Measurements from ENCODE around the gene TRIM32. TPM values are rescaled to one million over a fixed set of nuclear protein-coding genes. Genes with fewer than 3 reads are reported as not detected.

The TRIM32 gene
- total RNA-seq, 1 donor from 2014 or later, result 14.4 TPM

DNA sequence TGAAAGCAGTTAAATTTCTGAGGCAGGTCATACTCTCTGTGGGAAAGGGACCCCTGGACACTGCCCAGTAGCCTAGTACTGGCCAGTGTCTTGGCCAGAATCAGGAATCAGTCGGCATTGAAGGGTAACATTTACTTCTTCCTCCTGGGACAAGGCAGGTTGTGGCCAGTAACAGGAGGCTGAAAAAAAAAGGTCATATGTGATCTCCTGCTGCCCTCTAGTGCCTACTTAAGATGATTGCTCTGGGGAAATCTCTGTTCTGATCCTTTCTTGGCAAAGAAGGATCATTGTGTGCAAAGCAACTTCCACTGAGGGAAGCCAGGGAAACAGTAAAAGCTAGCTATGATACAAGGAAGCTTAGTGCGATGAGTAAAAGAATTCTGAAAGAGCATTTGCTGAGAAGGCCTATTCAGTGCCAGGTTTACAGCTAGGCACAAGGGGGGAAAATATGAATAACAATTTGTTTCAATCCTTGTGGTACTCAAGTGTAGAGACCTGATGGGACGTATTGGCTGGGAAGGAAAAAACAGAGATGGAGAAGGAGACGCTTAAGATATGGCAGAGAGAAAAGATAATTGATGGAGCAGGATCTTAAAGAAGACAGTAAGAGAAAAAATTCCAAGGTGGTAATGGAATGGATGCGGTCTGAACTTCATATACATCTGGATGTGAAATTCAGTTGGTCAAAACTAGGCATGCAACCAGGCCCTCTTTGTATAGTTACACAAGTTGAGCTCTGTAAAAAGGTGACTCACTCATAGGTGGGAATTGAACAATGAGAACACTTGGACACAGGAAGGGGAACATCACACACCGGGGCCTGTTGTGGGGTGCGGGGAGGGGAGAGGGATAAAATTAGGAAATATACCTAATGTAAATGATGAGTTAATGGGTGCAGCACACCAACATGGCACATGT lies 25.8 kb upstream of the TRIM32 start:
- Mint-ChIP-seq H3K27ac (no peak overlapping the region), H3K27me3 (no peaks in the 10 kb centered on the region), H3K9me3 (no peaks in the 10 kb centered on the region), H3K36me3 (ENCODE audit: low read depth) (no peaks in the 10 kb centered on the region), H3K4me1 (no peaks in the 10 kb centered on the region), H3K4me3 (no peak overlapping the region)
- intact Hi-C loops (cut with micrococcal nuclease), result loop anchor here (5.0 to 10.0 kb wide), 3 partner anchors 74 to 1069 kb away; partner anchors contain the start of gene PAPPA
- peak; percentile 68 for DNase-seq

DNA sequence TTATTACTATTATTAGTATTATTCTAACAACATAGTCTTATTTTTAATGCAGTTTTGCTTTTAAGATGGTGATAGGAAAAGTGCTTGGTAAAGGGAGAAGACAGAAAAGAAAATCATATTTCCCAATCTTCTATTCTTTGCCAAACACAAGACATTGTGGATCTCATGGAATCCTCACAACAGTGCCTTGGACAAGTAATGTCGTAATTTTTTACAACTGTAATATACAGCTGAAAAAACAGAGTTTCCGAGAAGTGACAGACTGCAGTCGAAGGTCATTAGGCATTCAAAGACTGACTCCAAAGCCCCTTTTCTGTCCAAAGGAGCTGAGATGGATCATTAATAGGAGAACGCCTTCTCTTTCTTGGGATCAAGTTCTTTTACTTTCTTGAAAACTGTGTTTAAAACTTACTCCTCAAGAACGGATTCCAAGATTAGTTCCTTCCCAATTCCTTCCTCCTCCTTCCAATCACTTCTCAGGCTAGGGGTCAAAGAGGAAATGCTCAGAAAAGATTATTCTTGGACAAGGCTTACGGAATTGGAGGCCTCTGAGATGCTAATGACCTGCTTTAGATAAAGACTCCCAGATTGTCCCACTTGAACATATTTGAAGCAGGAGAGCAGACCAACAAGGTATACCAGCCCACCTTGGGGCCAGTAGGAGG lies 24.3 kb upstream of the TRIM32 start:
- Mint-ChIP-seq H3K4me1 (no peaks in the 10 kb centered on the region), H3K9me3 (no peaks in the 10 kb centered on the region), H3K27me3 (no peaks in the 10 kb centered on the region), H3K27ac (no peak overlapping the region), H3K36me3 (ENCODE audit: low read depth) (no peaks in the 10 kb centered on the region), H3K4me3 (no peak overlapping the region)
- no peak for DNase-seq
- intact Hi-C loops (cut with micrococcal nuclease), result loop anchor here (5.0 to 10.0 kb wide), 3 partner anchors 75 to 1070 kb away; partner anchors contain the start of gene PAPPA

DNA sequence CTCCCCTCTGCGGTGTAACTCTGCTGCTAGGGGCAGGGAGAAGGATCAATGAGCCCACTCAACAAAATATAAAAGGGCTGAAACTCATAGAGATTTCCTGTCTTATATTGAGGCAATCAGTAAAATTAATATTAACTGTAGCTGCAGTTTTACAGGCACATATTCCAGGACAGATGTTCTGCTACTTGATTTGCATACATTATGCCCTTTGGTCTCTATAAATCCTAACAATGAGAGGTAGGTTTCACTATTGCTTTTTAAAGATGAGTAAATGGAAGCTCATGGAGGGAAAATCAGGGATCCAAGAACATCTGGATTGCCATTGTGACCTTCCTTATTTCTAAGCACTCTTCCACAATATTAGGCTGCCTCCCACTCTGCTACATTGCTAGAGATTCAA lies 23.5 kb upstream of the TRIM32 start:
- H3K4me3 Mint-ChIP-seq, result no peak overlapping the region
- H3K9me3 Mint-ChIP-seq, result peaks cover 2% of the 10 kb centered on the region
- H3K27me3 Mint-ChIP-seq, result no peaks in the 10 kb centered on the region
- H3K36me3 Mint-ChIP-seq (ENCODE audit: low read depth), result no peaks in the 10 kb centered on the region
- no peak overlapping the region for H3K27ac Mint-ChIP-seq
- no peak for DNase-seq
- no peaks in the 10 kb centered on the region for H3K4me1 Mint-ChIP-seq
- intact Hi-C loops (cut with micrococcal nuclease), result loop anchor here (5.0 to 10.0 kb wide), 3 partner anchors 76 to 1071 kb away; partner anchors contain the start of gene PAPPA

DNA sequence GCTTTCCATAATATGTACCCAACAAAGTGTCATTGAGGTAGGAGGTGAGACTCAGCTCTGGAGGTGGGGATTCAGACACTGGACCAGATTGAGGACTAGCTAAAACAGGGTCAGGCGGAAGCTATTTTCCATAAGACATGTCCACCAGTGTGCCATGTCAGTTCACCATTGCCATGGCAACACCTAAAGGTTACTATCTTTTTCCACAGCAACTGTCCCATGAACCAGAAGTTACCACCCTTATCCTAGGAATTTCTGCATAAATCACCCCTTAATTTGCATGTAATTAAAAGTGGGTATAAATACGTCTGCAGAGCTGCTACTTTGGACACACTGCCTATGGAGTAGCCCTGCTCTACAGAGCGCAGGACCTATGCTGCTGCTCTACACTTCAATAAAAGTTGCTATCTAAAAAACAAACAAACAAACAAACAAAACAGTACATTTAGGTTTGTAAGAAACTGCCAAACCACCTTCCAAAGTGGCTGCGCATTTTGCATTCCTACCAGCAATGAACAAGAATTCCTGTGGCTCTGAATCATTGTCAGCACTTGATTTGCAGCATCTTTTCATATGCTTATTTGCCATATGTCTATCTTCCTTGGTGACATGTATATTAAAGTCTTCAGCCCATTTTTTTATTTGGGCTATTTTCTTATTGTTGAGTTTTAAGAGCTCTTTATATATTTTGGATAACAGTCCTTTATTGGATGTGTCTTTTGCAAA lies 18.0 kb upstream of the TRIM32 start:
- intact Hi-C loops (cut with micrococcal nuclease), result loop anchor here (10.0 kb wide), 1 partner anchor 514 kb away; the partner anchor contains the start of gene PAPPA
- H3K27ac Mint-ChIP-seq, result no peak overlapping the region
- H3K4me1 Mint-ChIP-seq, result no peaks in the 10 kb centered on the region
- H3K9me3 Mint-ChIP-seq, result peaks cover 13% of the 10 kb centered on the region
- H3K36me3 Mint-ChIP-seq (ENCODE audit: low read depth), result no peaks in the 10 kb centered on the region
- no peak overlapping the region for H3K4me3 Mint-ChIP-seq
- no peaks in the 10 kb centered on the region for H3K27me3 Mint-ChIP-seq
- DNase-seq, result no peak

- H3K4me1 Mint-ChIP-seq, result no peaks in the 10 kb centered on the region
- no peaks in the 10 kb centered on the region for H3K36me3 Mint-ChIP-seq (ENCODE audit: low read depth)
- H3K27ac Mint-ChIP-seq, result no peak overlapping the region
- intact Hi-C loops (cut with micrococcal nuclease), result no loop called here
- H3K27me3 Mint-ChIP-seq, result no peaks in the 10 kb centered on the region
- H3K9me3 Mint-ChIP-seq, result peaks cover 13% of the 10 kb centered on the region
- no peak for DNase-seq
- H3K4me3 Mint-ChIP-seq, result no peak overlapping the region
These were observed 15.5 kb upstream of the TRIM32 start for GRCh38 chr9:116671605-116672004.

DNA sequence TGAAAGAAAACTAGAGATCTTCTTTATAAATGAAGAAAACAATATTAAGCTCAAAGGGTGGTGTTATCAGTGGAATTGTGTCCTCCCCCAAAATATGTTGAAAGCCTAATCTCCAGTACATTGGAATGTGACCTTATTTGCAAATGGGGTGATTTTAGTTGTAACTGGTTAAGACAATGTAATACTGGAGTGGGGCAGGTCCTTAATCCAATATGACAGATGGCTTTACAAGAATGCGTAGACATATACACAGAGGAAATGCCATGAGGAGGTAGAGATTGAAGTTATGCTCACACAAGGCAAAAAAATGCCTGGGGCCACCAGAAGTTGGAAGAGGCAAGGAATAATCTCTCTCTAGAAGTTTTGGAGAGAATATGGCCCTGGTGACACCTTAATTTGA lies 13.7 kb upstream of the TRIM32 start:
- H3K9me3 Mint-ChIP-seq, result peaks cover 13% of the 10 kb centered on the region
- DNase-seq, result no peak
- intact Hi-C loops (cut with micrococcal nuclease), result no loop called here
- no peak overlapping the region for H3K27ac Mint-ChIP-seq
- no peaks in the 10 kb centered on the region for H3K36me3 Mint-ChIP-seq (ENCODE audit: low read depth)
- peaks cover 2% of the 10 kb centered on the region for H3K27me3 Mint-ChIP-seq
- no peak overlapping the region for H3K4me3 Mint-ChIP-seq
- H3K4me1 Mint-ChIP-seq, result no peaks in the 10 kb centered on the region

- no peak for DNase-seq
- H3K27ac Mint-ChIP-seq, result no peak overlapping the region
- intact Hi-C loops (cut with micrococcal nuclease), result no loop called here
- H3K4me3 Mint-ChIP-seq, result no peak overlapping the region
- H3K4me1 Mint-ChIP-seq, result no peaks in the 10 kb centered on the region
- peaks cover 2% of the 10 kb centered on the region for H3K27me3 Mint-ChIP-seq
- no peaks in the 10 kb centered on the region for H3K36me3 Mint-ChIP-seq (ENCODE audit: low read depth)
- H3K9me3 Mint-ChIP-seq, result peaks cover 8% of the 10 kb centered on the region
These were observed 12.7 kb upstream of the TRIM32 start for GRCh38 chr9:116674210-116674980.

GRCh38 chr9:116683535-116683934 lies 3.6 kb upstream of the TRIM32 start:
- Mint-ChIP-seq H3K9me3 (no peaks in the 10 kb centered on the region), H3K36me3 (ENCODE audit: low read depth) (no peaks in the 10 kb centered on the region), H3K27me3 (no peaks in the 10 kb centered on the region), H3K4me1 (peaks cover 24% of the 10 kb centered on the region), H3K27ac (no peak overlapping the region), H3K4me3 (no peak overlapping the region)
- intact Hi-C loops (cut with micrococcal nuclease), result no loop called here
- DNase-seq, result no peak

DNA sequence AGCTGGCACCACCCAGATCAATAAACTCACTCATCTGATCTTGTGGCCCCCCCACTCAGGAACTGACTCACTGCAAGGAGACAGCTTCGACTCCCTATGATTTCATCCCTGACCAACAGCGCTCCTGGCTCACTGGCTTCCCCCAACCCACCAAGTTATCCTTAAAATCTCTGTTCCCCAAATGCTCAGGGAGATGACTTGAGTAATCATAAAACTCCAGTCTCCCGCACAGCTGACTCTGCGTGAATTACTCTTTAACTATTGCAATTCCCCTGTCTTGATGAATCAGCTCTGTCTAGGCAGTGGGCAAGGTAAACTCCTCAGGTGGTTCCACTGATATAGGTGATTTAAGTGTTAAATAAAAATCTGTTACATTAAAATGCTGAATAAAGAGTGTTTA lies 1.9 kb upstream of the TRIM32 start:
- no peak overlapping the region for H3K4me3 Mint-ChIP-seq
- no peaks in the 10 kb centered on the region for H3K36me3 Mint-ChIP-seq (ENCODE audit: low read depth)
- peaks cover 35% of the 10 kb centered on the region for H3K4me1 Mint-ChIP-seq
- peak; percentile 45 for DNase-seq
- no peaks in the 10 kb centered on the region for H3K27me3 Mint-ChIP-seq
- no peak overlapping the region for H3K27ac Mint-ChIP-seq
- no peaks in the 10 kb centered on the region for H3K9me3 Mint-ChIP-seq
- intact Hi-C loops (cut with micrococcal nuclease), result no loop called here

DNA sequence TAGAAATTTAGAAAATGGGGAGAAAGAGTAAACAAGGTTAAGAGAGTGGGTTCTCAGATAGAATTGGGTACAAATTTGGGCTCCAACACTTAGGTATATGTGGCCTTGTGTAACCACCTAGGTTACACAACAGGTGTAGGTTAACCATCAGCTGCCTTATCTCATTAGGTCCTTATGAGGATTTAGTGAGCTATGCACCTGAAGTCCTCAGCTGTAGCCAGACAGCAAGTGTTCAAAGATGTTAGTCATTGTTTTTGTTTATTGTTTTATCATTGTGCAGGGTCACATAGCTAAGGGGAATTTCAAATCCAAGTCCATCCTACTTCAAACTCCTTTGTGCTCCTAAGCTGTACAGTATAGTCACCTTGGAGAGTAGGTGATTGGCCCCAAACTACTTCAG lies 970 bp upstream of the TRIM32 start:
- H3K36me3 Mint-ChIP-seq (ENCODE audit: low read depth), result no peaks in the 10 kb centered on the region
- no peaks in the 10 kb centered on the region for H3K9me3 Mint-ChIP-seq
- no peak for DNase-seq
- intact Hi-C loops (cut with micrococcal nuclease), result no loop called here
- H3K27me3 Mint-ChIP-seq, result no peaks in the 10 kb centered on the region
- H3K27ac Mint-ChIP-seq, result peak overlapping the region; percentile 77
- peaks cover 41% of the 10 kb centered on the region for H3K4me1 Mint-ChIP-seq
- peak overlapping the region; percentile 92 for H3K4me3 Mint-ChIP-seq

GRCh38 chr9:116686693-116687073 lies 422 bp upstream of the TRIM32 start:
- H3K4me3 Mint-ChIP-seq, result peak overlapping the region; percentile 92
- DNase-seq, result no peak
- no peaks in the 10 kb centered on the region for H3K9me3 Mint-ChIP-seq

DNA sequence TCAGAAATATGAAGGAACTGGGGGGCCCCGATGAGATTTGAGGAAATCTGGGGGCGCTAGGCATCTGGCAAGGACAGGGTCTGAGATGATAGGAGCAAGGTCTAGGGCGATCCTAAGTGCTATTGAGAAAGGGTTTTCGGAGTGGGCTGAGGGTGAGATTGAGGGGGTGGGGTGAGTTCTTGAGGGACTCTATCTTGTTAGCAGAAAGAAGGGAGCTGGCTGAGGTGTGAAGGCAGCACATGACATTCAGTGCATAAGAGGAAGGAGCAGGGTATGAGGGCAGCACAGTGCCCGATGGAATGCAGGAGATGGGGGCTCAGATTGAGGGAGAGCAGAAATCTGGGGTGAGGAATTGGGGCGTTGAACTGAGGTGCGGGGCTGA lies 640 bp downstream of the TRIM32 start:
- peak overlapping the region; percentile 92 for H3K4me3 Mint-ChIP-seq
- DNase-seq, result no peak
- no peaks in the 10 kb centered on the region for H3K27me3 Mint-ChIP-seq
- H3K9me3 Mint-ChIP-seq, result no peaks in the 10 kb centered on the region
- intact Hi-C loops (cut with micrococcal nuclease), result no loop called here
- H3K4me1 Mint-ChIP-seq, result peaks cover 46% of the 10 kb centered on the region
- H3K36me3 Mint-ChIP-seq (ENCODE audit: low read depth), result no peaks in the 10 kb centered on the region
- peak overlapping the region; percentile 77 for H3K27ac Mint-ChIP-seq

More at GRCh38 chr9:116686693-116687073, 422 bp upstream of the TRIM32 start:
- H3K36me3 Mint-ChIP-seq (ENCODE audit: low read depth), result no peaks in the 10 kb centered on the region
- H3K27ac Mint-ChIP-seq, result peak overlapping the region; percentile 77
- H3K27me3 Mint-ChIP-seq, result no peaks in the 10 kb centered on the region
- intact Hi-C loops (cut with micrococcal nuclease), result no loop called here
- peaks cover 43% of the 10 kb centered on the region for H3K4me1 Mint-ChIP-seq

DNA sequence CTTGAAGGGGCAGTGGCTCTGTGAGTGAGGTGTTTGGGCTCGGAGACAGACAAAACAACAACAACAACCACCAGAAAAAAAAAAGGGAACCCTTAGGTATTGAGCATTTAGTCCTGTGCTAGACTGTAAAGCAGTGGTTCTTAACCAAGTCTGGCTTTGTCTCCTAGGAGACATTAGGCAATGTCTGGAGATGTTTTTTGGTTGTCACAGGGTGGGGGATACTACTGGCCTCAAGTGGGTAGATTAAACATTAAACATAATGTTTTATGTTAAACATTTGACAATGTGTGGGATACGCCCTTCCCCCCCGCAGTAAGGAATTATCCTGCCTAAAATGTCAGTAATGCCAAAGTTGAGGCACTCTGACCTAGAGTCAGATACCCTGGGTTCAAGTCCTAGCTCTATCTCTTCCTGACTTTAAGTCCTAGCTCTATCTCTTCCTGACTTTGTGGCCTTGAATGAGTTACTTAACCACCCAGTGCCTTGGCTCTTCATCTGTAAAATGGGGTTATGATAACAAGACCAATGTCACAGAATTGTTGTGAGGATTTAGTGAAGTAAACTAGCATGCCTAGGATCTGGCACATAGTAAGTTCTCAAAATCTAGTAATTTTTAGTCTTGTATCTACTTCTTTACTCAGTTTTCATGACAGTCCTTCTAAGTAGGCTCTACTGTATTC lies 1.8 kb downstream of the TRIM32 start:
- Mint-ChIP-seq H3K9me3 (no peaks in the 10 kb centered on the region), H3K27ac (no peak overlapping the region), H3K27me3 (no peaks in the 10 kb centered on the region), H3K4me1 (peaks cover 50% of the 10 kb centered on the region), H3K36me3 (ENCODE audit: low read depth) (no peaks in the 10 kb centered on the region), H3K4me3 (peak overlapping the region; percentile 92)
- DNase-seq, result peak; percentile 54
- intact Hi-C loops (cut with micrococcal nuclease), result no loop called here

Data from activated CD4-positive, alpha-beta T cell treated with anti-CD3 and anti-CD28 coated beads, Interleukin-2, amount 10 ng/mL, durations not matched to agents 24 days and 14 days (primary cell).